T-helper 2 cell treated with Interferon-gamma antibody and Interleukin-4, amounts not matched to agents 5 μg/mL and 100 μg/mL, for 36 hours (primary cell): ENCODE results near the gene ABCG1.

Experiments
- DNase-seq: peaks from one replicate; pipeline ENCODE4 v3.0.0; 2021; ENCODE audit warnings: low spot score
- H3K27ac Mint-ChIP-seq: one replicate; pipeline ENCODE4 v1.8.0; 2021; ENCODE audit warnings: mild to moderate bottlenecking, mixed read lengths
- H3K27me3 Mint-ChIP-seq: one replicate; pipeline ENCODE4 v1.8.0; 2021; ENCODE audit warnings: low read depth, mixed read lengths
- H3K36me3 Mint-ChIP-seq: one replicate; pipeline ENCODE4 v1.8.0; 2021; ENCODE audit warnings: low read depth, mixed read lengths
- H3K4me1 Mint-ChIP-seq: one replicate; pipeline ENCODE4 v1.8.0; 2021; ENCODE audit warnings: low read depth, mixed read lengths
- H3K4me3 Mint-ChIP-seq: one replicate; pipeline ENCODE4 v1.8.0; 2022; ENCODE audit warnings: mild to moderate bottlenecking, moderate library complexity, mixed read lengths
- H3K9me3 Mint-ChIP-seq: one replicate; pipeline ENCODE4 v1.8.0; 2021; ENCODE audit warnings: mixed read lengths

ABCG1 gene

GRCh38 chr21:42199868-42200463, 19.0 kb upstream of the ABCG1 start:
- no peak for DNase-seq
- H3K27me3 Mint-ChIP-seq = peaks cover 17% of the 10 kb centered on the region
- no peaks in the 10 kb centered on the region for H3K9me3 Mint-ChIP-seq
- no peak overlapping the region for H3K27ac Mint-ChIP-seq
- H3K36me3 Mint-ChIP-seq = peaks cover 3% of the 10 kb centered on the region
- no peak overlapping the region for H3K4me3 Mint-ChIP-seq
- peaks cover 42% of the 10 kb centered on the region for H3K4me1 Mint-ChIP-seq

- no peak overlapping the region for H3K27ac Mint-ChIP-seq
- H3K4me1 Mint-ChIP-seq = peaks cover 34% of the 10 kb centered on the region
- no peak for DNase-seq
- H3K4me3 Mint-ChIP-seq = no peak overlapping the region
- peaks cover 3% of the 10 kb centered on the region for H3K36me3 Mint-ChIP-seq
- H3K27me3 Mint-ChIP-seq = peaks cover 20% of the 10 kb centered on the region
- H3K9me3 Mint-ChIP-seq = no peaks in the 10 kb centered on the region
Observed at GRCh38 chr21:42200906-42201614, 17.9 kb upstream of the ABCG1 start.

GRCh38 chr21:42201615-42202161, 17.3 kb upstream of the ABCG1 start:
- Mint-ChIP-seq H3K4me3 (no peak overlapping the region), H3K27me3 (peaks cover 20% of the 10 kb centered on the region), H3K27ac (no peak overlapping the region), H3K9me3 (no peaks in the 10 kb centered on the region), H3K4me1 (peaks cover 32% of the 10 kb centered on the region), H3K36me3 (peaks cover 3% of the 10 kb centered on the region)
- no peak for DNase-seq

- no peak for DNase-seq
- Mint-ChIP-seq H3K27me3 (peaks cover 26% of the 10 kb centered on the region), H3K27ac (no peak overlapping the region)
Observed at GRCh38 chr21:42202321-42202720, 16.6 kb upstream of the ABCG1 start.

GRCh38 chr21:42203321-42203720, 15.6 kb upstream of the ABCG1 start:
- Mint-ChIP-seq H3K36me3 (no peaks in the 10 kb centered on the region), H3K27ac (no peak overlapping the region), H3K9me3 (no peaks in the 10 kb centered on the region), H3K27me3 (peaks cover 29% of the 10 kb centered on the region), H3K4me1 (peaks cover 26% of the 10 kb centered on the region), H3K4me3 (no peak overlapping the region)
- DNase-seq = no peak

More at GRCh38 chr21:42202321-42202720, 16.6 kb upstream of the ABCG1 start:
- Mint-ChIP-seq H3K9me3 (no peaks in the 10 kb centered on the region), H3K36me3 (peaks cover 3% of the 10 kb centered on the region), H3K4me1 (peaks cover 30% of the 10 kb centered on the region), H3K4me3 (no peak overlapping the region)

- Mint-ChIP-seq H3K4me3 (no peak overlapping the region), H3K27me3 (peaks cover 35% of the 10 kb centered on the region), H3K27ac (no peak overlapping the region), H3K4me1 (peaks cover 20% of the 10 kb centered on the region), H3K9me3 (no peaks in the 10 kb centered on the region), H3K36me3 (no peaks in the 10 kb centered on the region)
- DNase-seq = no peak
Observed at GRCh38 chr21:42203936-42204335, 15.0 kb upstream of the ABCG1 start.

- H3K9me3 Mint-ChIP-seq = no peaks in the 10 kb centered on the region
- no peak for DNase-seq
- H3K27ac Mint-ChIP-seq = no peak overlapping the region
- peaks cover 34% of the 10 kb centered on the region for H3K27me3 Mint-ChIP-seq
- no peak overlapping the region for H3K4me3 Mint-ChIP-seq
- H3K36me3 Mint-ChIP-seq = no peaks in the 10 kb centered on the region
- no peaks in the 10 kb centered on the region for H3K4me1 Mint-ChIP-seq
Observed at GRCh38 chr21:42207426-42207825, 11.5 kb upstream of the ABCG1 start.

GRCh38 chr21:42208036-42208435, 10.9 kb upstream of the ABCG1 start:
- no peak for DNase-seq
- Mint-ChIP-seq H3K9me3 (no peaks in the 10 kb centered on the region), H3K36me3 (no peaks in the 10 kb centered on the region), H3K27me3 (peaks cover 30% of the 10 kb centered on the region), H3K27ac (no peak overlapping the region), H3K4me3 (no peak overlapping the region), H3K4me1 (no peaks in the 10 kb centered on the region)

GRCh38 chr21:42208801-42209490, 10.0 kb upstream of the ABCG1 start:
- no peak overlapping the region for H3K27ac Mint-ChIP-seq
- no peaks in the 10 kb centered on the region for H3K4me1 Mint-ChIP-seq
- H3K4me3 Mint-ChIP-seq = no peak overlapping the region
- no peak for DNase-seq
- no peaks in the 10 kb centered on the region for H3K9me3 Mint-ChIP-seq
- no peaks in the 10 kb centered on the region for H3K36me3 Mint-ChIP-seq
- peaks cover 24% of the 10 kb centered on the region for H3K27me3 Mint-ChIP-seq

GRCh38 chr21:42209801-42210479, 9.0 kb upstream of the ABCG1 start:
- Mint-ChIP-seq H3K4me3 (no peak overlapping the region), H3K4me1 (no peaks in the 10 kb centered on the region), H3K36me3 (no peaks in the 10 kb centered on the region), H3K9me3 (peaks cover 5% of the 10 kb centered on the region), H3K27me3 (peaks cover 19% of the 10 kb centered on the region), H3K27ac (no peak overlapping the region)
- DNase-seq = no peak

GRCh38 chr21:42212266-42212665, 6.7 kb upstream of the ABCG1 start:
- peaks cover 11% of the 10 kb centered on the region for H3K27me3 Mint-ChIP-seq
- peaks cover 2% of the 10 kb centered on the region for H3K36me3 Mint-ChIP-seq
- no peaks in the 10 kb centered on the region for H3K4me1 Mint-ChIP-seq
- H3K27ac Mint-ChIP-seq = no peak overlapping the region
- H3K9me3 Mint-ChIP-seq = peaks cover 9% of the 10 kb centered on the region
- DNase-seq = no peak
- H3K4me3 Mint-ChIP-seq = no peak overlapping the region

- Mint-ChIP-seq H3K4me3 (no peak overlapping the region), H3K4me1 (no peaks in the 10 kb centered on the region), H3K27ac (no peak overlapping the region), H3K9me3 (peaks cover 9% of the 10 kb centered on the region), H3K27me3 (peaks cover 8% of the 10 kb centered on the region), H3K36me3 (peaks cover 2% of the 10 kb centered on the region)
- no peak for DNase-seq
Observed at GRCh38 chr21:42213082-42213774, 5.7 kb upstream of the ABCG1 start.

GRCh38 chr21:42214081-42214750, 4.7 kb upstream of the ABCG1 start:
- no peaks in the 10 kb centered on the region for H3K27me3 Mint-ChIP-seq
- H3K4me3 Mint-ChIP-seq = no peak overlapping the region
- peaks cover 2% of the 10 kb centered on the region for H3K36me3 Mint-ChIP-seq
- no peaks in the 10 kb centered on the region for H3K4me1 Mint-ChIP-seq
- no peak for DNase-seq
- H3K9me3 Mint-ChIP-seq = peaks cover 9% of the 10 kb centered on the region
- no peak overlapping the region for H3K27ac Mint-ChIP-seq
